Loucy (cell line): ENCODE measurements around the gene PEX11B.

Experiments used
- H2AFZ ChIP-seq: fragments of 200-600 bp; sonication (generic); 2 replicates; pipeline ENCODE4 v1.6.0; 2016; ENCODE audit warnings: antibody characterized with exemption, mild to moderate bottlenecking, low read length, moderate library complexity
- H3F3A ChIP-seq: fragments of 200-600 bp; 2 replicates; pipeline ENCODE4 v1.6.0; 2016; ENCODE audit warnings: antibody characterized with exemption, low read depth, mild to moderate bottlenecking
- H3K27me3 ChIP-seq: fragments of 200-600 bp; sonication (generic); 2 replicates; pipeline ENCODE4 v1.6.1; 2014; ENCODE audit warnings: low read length, mild to moderate bottlenecking; ENCODE audit not compliant: insufficient read depth, poor library complexity, severe bottlenecking
- H3K36me3 ChIP-seq: fragments of 200-600 bp; sonication (generic); 2 replicates; pipeline ENCODE4 v1.6.1; 2016; ENCODE audit warnings: low read length; ENCODE audit not compliant: insufficient read depth
- H3K4me1 ChIP-seq: fragments of 200-600 bp; sonication (generic); 2 replicates; pipeline ENCODE4 v1.5.1; 2014; ENCODE audit warnings: low read length, mild to moderate bottlenecking; ENCODE audit not compliant: insufficient read depth, poor library complexity, severe bottlenecking
- H3K4me2 ChIP-seq: fragments of 200-600 bp; sonication (generic); 2 replicates; pipeline ENCODE4 v1.6.0; 2014; ENCODE audit warnings: antibody characterized with exemption, low read length, low read depth, mild to moderate bottlenecking; ENCODE audit not compliant: poor library complexity, severe bottlenecking
- H3K4me3 ChIP-seq: fragments of 200-600 bp; sonication (generic); 2 replicates; pipeline ENCODE4 v1.5.1; 2014; ENCODE audit warnings: low read length, mild to moderate bottlenecking, mixed read lengths; ENCODE audit not compliant: poor library complexity, severe bottlenecking
- H3K79me2 ChIP-seq: fragments of 200-600 bp; sonication (generic); 2 replicates; pipeline ENCODE4 v1.6.1; 2014; ENCODE audit warnings: low read length; ENCODE audit not compliant: insufficient read depth
- H3K9ac ChIP-seq: fragments of 200-600 bp; sonication (generic); 2 replicates; pipeline ENCODE4 v1.6.0; 2014; ENCODE audit warnings: mild to moderate bottlenecking, low read depth, low read length, moderate library complexity; ENCODE audit not compliant: poor library complexity, severe bottlenecking
- H3K9me2 ChIP-seq: fragments of 200-600 bp; sonication (generic); replicated peaks from 2 replicates; pipeline ENCODE4 v1.6.1; 2016; ENCODE audit warnings: low read depth, low read length, mixed read lengths
- H3K9me3 ChIP-seq: fragments of 200-600 bp; sonication (generic); 2 replicates; pipeline ENCODE4 v1.6.1; 2014; ENCODE audit warnings: mild to moderate bottlenecking, antibody characterized with exemption, low read length, low read depth; ENCODE audit not compliant: insufficient read depth
- H4K20me1 ChIP-seq: fragments of 200-600 bp; sonication (generic); 2 replicates; pipeline ENCODE4 v1.6.0; 2014; ENCODE audit warnings: antibody characterized with exemption, low read length, mild to moderate bottlenecking; ENCODE audit not compliant: insufficient read depth, poor library complexity, severe bottlenecking
- EZH2phosphoT487 ChIP-seq: fragments of 200-600 bp; IDR thresholded peaks from 2 replicates; pipeline ENCODE4 v1.6.1; 2018; ENCODE audit warnings: antibody characterized with exemption, mild to moderate bottlenecking, moderate library complexity, borderline replicate concordance
- TF ChIP-seq, protein P1 (sequence below): fragments of 200-600 bp; sonication (generic); conservative IDR thresholded peaks from 2 replicates; pipeline ENCODE4 v1.5.1; 2014; ENCODE audit warnings: mild to moderate bottlenecking, antibody characterized with exemption, low read length

The PEX11B gene

GRCh38 chr1:145895471-145895870 lies 23.0 kb downstream of the PEX11B start:
- no peaks in the 10 kb centered on the region for H3K36me3 ChIP-seq
- no peak overlapping the region for H3K4me2 ChIP-seq

DNA sequence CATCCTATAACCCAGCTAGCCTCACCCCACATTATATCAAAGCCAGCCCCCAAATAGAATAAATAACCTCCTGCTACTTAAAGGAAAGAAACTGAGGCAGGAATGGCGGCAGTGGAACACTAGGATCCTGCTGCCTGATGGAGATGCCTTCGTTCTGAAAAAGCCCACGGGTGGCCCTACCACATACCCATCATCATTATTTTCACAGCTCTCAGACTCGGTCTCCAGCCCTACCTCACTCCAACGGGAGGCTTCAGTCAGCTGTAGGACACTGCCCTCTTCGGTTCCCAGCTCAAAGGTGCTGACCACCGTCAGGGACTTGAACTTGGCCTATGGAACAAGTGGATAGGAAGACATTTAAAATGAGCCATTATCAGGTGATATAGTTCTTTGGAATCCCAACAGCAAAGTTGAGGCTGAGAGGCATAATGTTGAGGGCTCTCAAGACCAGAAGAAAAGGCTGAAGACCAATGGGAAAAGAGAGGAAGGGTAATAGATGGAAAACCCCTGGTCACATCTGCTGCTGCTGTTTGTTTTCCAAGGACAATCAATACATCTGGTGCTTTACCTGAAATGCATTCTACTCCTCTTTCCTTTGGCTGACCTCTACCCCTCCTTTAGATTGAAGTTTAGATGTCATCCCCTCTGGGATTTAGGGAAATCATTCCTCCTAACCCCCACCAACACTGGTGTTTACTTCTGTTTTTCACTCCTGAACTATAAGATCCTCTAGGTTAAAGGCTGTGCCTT lies 25.0 kb downstream of the PEX11B start:
- H3K9ac ChIP-seq: no peak overlapping the region
- H3K36me3 ChIP-seq: no peaks in the 10 kb centered on the region
- no peak overlapping the region for H3K4me3 ChIP-seq
- no peaks in the 10 kb centered on the region for H4K20me1 ChIP-seq
- no peaks in the 10 kb centered on the region for H3K9me3 ChIP-seq
- H3K79me2 ChIP-seq: no peaks in the 10 kb centered on the region
- H3K27me3 ChIP-seq: no peaks in the 10 kb centered on the region
- H2AFZ ChIP-seq: no peak overlapping the region
- no peaks in the 10 kb centered on the region for H3K4me1 ChIP-seq
- no peaks in the 10 kb centered on the region for H3K9me2 ChIP-seq
- H3K4me2 ChIP-seq: no peak overlapping the region
- H3F3A ChIP-seq: no peaks in the 10 kb centered on the region
- no peak for TF ChIP-seq EZH2phosphoT487

More at GRCh38 chr1:145895471-145895870, 23.0 kb downstream of the PEX11B start:
- H3K9me3 ChIP-seq: no peaks in the 10 kb centered on the region
- no peaks in the 10 kb centered on the region for H3K4me1 ChIP-seq
- no peaks in the 10 kb centered on the region for H4K20me1 ChIP-seq
- H2AFZ ChIP-seq: no peak overlapping the region
- H3K4me3 ChIP-seq: no peak overlapping the region
- H3K27me3 ChIP-seq: no peaks in the 10 kb centered on the region
- no peaks in the 10 kb centered on the region for H3K79me2 ChIP-seq
- no peaks in the 10 kb centered on the region for H3F3A ChIP-seq
- no peak overlapping the region for H3K9ac ChIP-seq
- H3K9me2 ChIP-seq: no peaks in the 10 kb centered on the region
- no peak for TF ChIP-seq EZH2phosphoT487
- TF ChIP-seq, protein P1, sequence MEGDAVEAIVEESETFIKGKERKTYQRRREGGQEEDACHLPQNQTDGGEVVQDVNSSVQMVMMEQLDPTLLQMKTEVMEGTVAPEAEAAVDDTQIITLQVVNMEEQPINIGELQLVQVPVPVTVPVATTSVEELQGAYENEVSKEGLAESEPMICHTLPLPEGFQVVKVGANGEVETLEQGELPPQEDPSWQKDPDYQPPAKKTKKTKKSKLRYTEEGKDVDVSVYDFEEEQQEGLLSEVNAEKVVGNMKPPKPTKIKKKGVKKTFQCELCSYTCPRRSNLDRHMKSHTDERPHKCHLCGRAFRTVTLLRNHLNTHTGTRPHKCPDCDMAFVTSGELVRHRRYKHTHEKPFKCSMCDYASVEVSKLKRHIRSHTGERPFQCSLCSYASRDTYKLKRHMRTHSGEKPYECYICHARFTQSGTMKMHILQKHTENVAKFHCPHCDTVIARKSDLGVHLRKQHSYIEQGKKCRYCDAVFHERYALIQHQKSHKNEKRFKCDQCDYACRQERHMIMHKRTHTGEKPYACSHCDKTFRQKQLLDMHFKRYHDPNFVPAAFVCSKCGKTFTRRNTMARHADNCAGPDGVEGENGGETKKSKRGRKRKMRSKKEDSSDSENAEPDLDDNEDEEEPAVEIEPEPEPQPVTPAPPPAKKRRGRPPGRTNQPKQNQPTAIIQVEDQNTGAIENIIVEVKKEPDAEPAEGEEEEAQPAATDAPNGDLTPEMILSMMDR: no peak

- H3K4me3 ChIP-seq: no peak overlapping the region
- H4K20me1 ChIP-seq: no peaks in the 10 kb centered on the region
- H3K4me2 ChIP-seq: no peak overlapping the region
- 0 out of 2 replicates have a peak overlapping the region, but pooled peaks have one; percentile 52 for H2AFZ ChIP-seq
- H3K27me3 ChIP-seq: no peaks in the 10 kb centered on the region
- TF ChIP-seq EZH2phosphoT487: no peak
- TF ChIP-seq, protein P1: no peak
- no peaks in the 10 kb centered on the region for H3F3A ChIP-seq
- H3K4me1 ChIP-seq: no peaks in the 10 kb centered on the region
- no peaks in the 10 kb centered on the region for H3K36me3 ChIP-seq
- peak overlapping the region; percentile 33 for H3K9ac ChIP-seq
- H3K9me2 ChIP-seq: no peaks in the 10 kb centered on the region
- no peaks in the 10 kb centered on the region for H3K79me2 ChIP-seq
- no peaks in the 10 kb centered on the region for H3K9me3 ChIP-seq
Observed at GRCh38 chr1:145892486-145893087, 25.9 kb downstream of the PEX11B start.
